Astrocyte of the hippocampus (primary cell): ENCODE data around the gene THY1.

ENCODE experiments used
- DNase-seq: peaks from one replicate; pipeline ENCODE4 v3.0.0; 2011; ENCODE audit warnings: low read depth, low spot score

The THY1 gene

DNA sequence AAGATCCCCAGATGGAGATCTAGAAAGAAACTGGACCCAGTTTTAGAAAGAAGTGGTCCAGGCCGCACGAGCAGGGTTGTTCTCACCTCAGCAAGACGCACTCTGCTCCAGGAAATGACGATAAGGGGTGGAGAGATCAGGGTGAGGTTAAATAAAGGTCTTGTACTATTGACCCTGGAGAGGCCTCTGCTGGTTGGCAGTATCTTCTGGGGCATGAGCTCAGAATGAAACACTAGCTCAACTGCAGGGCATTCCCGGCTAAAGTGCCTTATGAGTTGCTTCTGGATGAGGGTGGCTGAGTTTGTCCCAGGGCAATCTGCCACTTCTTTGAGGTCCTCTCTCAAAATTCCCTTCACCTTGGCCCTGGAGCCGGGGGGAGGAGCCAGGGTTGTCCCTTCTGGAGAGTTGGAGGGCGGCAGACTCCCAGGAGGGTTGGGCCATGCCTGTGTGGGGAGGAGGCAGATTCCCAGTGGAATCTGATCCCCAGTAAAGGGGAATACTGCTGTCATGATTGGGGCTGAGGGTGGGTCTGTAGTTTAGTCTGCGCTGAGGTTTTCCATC, 52.4 kb downstream of the THY1 start:
- DNase-seq = no peak

DNA sequence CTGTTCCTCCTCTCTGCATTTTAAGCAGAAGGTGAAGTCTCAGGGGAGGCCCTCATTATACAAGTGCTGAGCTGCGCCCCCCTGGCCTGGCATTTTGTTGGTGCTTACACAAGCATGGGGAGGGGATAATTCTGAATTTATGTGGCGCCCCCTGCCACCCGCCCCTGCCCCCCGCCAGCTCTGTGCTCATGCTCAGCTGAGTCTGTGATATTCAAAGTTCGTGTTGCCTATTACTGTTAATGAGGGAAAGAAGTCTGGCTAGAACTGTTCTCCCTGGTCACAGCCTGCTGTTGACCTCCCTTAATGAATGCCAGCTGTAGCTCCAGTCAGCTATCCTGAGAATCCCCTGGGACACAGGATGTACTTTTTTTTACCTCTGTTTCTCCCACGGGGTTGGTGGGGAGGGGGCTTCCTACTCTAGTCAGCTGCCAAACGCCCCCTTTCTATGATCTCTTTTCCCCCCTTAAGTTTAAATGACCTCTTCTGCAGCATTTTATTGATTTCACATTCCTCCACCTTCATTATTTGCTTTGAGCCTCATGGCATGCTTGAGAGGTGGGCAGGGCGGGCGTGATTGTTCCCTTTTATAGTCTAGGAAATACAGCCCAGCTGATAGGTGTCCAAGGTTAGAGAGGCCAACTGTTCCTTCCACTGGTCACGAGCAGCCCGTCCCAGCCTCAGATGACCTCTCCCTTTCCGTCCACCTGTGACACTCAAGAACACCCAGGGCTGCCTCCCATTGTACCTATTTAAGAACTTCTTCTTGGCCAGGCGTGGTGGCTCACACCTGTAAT, 53.6 kb downstream of the THY1 start:
- no peak for DNase-seq

DNA sequence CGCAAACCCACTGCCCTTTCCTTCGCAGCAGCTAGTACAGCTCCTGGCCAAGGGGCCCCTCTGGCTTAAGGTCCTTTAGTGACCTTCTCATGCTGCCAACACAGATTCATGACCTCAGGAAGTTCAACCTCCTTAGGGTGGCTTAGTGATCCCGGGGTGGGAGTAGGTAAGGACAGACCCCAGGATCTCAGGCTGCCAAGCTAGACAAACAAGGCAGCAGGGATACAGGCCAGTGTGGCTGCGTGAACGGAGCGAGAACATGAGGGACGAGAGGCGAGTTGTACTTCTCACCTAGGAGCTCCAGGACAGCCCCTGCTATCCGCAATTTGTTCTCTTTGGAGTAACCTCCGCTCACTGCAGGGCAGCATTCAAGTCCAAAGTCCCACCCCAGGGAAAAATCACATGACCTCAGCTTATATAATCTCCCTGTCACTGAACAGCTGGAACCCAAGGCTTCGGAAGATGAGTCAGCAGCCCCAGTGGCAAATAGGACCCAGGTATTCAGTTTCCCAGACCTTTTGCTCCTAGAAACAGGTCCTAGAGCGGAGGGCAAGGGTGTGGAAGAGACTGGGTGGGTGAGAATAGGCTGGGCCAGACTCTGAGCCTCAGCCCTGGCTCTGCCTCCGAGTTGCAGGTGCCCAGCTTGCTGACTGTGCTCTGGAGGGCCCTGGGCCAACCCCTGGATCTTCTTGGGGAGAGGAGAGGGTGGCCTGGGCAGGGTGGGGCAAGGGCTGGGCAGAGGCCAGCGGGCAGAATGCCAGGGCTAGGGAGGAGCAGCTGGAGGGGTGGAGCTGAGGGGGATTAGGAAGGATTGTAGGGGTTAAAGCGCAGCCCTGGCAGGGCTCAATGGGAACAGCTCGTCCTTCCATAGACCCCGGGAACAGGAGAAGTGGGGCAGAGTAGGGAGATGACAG, 54.6 kb downstream of the THY1 start:
- no peak for DNase-seq

DNA sequence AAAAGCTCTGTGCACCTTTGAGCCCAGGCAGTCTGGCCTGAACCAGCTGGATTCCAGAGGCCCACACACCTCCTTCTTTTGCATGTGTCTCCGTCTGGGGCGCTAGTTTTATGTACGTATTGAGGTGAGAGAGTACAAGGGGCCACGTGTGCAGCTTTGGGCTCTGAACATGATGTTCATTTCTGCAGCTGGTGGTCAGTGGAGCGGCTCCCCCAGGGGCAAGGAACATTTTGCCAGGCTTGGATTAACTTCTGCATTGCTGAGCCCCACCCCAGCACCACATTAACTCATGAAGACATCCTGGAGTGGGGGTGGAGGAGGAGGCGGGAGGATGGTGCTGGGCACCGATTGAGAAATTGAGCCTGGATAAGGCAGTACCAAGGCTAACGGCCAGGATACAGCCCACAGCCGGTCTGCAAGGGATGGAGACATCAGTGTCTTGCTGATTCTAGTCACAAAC, 55.3 kb downstream of the THY1 start:
- DNase-seq = no peak
